Trophoblast cell (in vitro differentiated cells and primary cell): Measurements from ENCODE around the gene UBQLN3.

Source experiments
- DNase-seq, 2 donors: peaks; one replicate each; pipeline ENCODE4 v3.0.0-alpha.2; 2016
- H2AFZ ChIP-seq: 2 replicates; pipeline ENCODE4 v1.6.1; 2013; ENCODE audit warnings: low read length, moderate library complexity, mild to moderate bottlenecking; ENCODE audit not compliant: insufficient read depth, poor library complexity
- H2AK5ac ChIP-seq: 2 replicates; pipeline ENCODE4 v1.6.1; 2013; ENCODE audit warnings: mild to moderate bottlenecking, low read length
- H2BK120ac ChIP-seq: 2 replicates; pipeline ENCODE4 v1.6.1; 2013; ENCODE audit warnings: low read length, mild to moderate bottlenecking, moderate library complexity; ENCODE audit not compliant: insufficient read depth, poor library complexity
- H2BK12ac ChIP-seq: 2 replicates; pipeline ENCODE4 v1.6.1; 2013; ENCODE audit warnings: mild to moderate bottlenecking, low read length, moderate library complexity
- H2BK5ac ChIP-seq: 2 replicates; pipeline ENCODE4 v1.6.1; 2013; ENCODE audit warnings: low read length, low read depth, moderate library complexity, mild to moderate bottlenecking; ENCODE audit not compliant: poor library complexity
- H3K14ac ChIP-seq: 2 replicates; pipeline ENCODE4 v1.6.1; 2013; ENCODE audit warnings: mild to moderate bottlenecking, low read length
- H3K18ac ChIP-seq: 2 replicates; pipeline ENCODE4 v1.6.1; 2013; ENCODE audit warnings: mild to moderate bottlenecking, low read length
- H3K23ac ChIP-seq: 2 replicates; pipeline ENCODE4 v1.6.1; 2013; ENCODE audit warnings: low read length
- H3K27ac ChIP-seq: 2 replicates; pipeline ENCODE4 v1.5.1; 2013; ENCODE audit warnings: low read depth, mild to moderate bottlenecking, inconsistent platforms, low read length, moderate library complexity
- H3K27me3 ChIP-seq: 2 replicates; pipeline ENCODE4 v1.6.1; 2013; ENCODE audit warnings: inconsistent platforms, mild to moderate bottlenecking, low read length, moderate library complexity; ENCODE audit not compliant: insufficient read depth
- H3K36me3 ChIP-seq, 2 experiments: 1 replicate in 1 of 2; 2 replicates in 1 of 2; pipeline ENCODE4 v1.6.1; 2013; ENCODE audit warnings: low read length in 2 of 2, mild to moderate bottlenecking in 2 of 2, moderate library complexity in 1 of 2; ENCODE audit not compliant: insufficient read depth in 2 of 2, control insufficient read depth in 1 of 2
- H3K4ac ChIP-seq: 2 replicates; pipeline ENCODE4 v1.6.1; 2013; ENCODE audit warnings: low read depth, mild to moderate bottlenecking, low read length, moderate library complexity
- H3K4me1 ChIP-seq, 2 experiments: 1 replicate in 1 of 2; 2 replicates in 1 of 2; pipeline ENCODE4 v1.6.1; 2013; ENCODE audit warnings: low read length in 2 of 2, mild to moderate bottlenecking in 2 of 2, moderate library complexity in 1 of 2; ENCODE audit not compliant: insufficient read depth in 2 of 2, control insufficient read depth in 1 of 2
- H3K4me2 ChIP-seq: 2 replicates; pipeline ENCODE4 v1.6.1; 2013; ENCODE audit warnings: inconsistent platforms, mild to moderate bottlenecking, low read length, moderate library complexity
- H3K4me3 ChIP-seq: 2 replicates; pipeline ENCODE4 v1.5.1; 2013; ENCODE audit warnings: mild to moderate bottlenecking, low read depth, low read length, inconsistent platforms
- H3K79me1 ChIP-seq: one replicate; pipeline ENCODE4 v1.6.1; 2013; ENCODE audit warnings: low read length
- H3K79me2 ChIP-seq: 2 replicates; pipeline ENCODE4 v1.6.1; 2013; ENCODE audit warnings: low read length, mild to moderate bottlenecking; ENCODE audit not compliant: control insufficient read depth, insufficient read depth, poor library complexity
- H3K9ac ChIP-seq: 2 replicates; pipeline ENCODE4 v1.6.1; 2013; ENCODE audit warnings: mild to moderate bottlenecking, low read length
- H3K9me3 ChIP-seq: 2 replicates; pipeline ENCODE4 v1.6.1; 2013; ENCODE audit warnings: low read depth, mild to moderate bottlenecking, control low read depth, inconsistent platforms, low read length; ENCODE audit not compliant: insufficient read depth
- H4K12ac ChIP-seq: 2 replicates; pipeline ENCODE4 v1.6.1; 2013; ENCODE audit warnings: low read depth, mild to moderate bottlenecking, low read length, moderate library complexity
- H4K8ac ChIP-seq: 2 replicates; pipeline ENCODE4 v1.6.1; 2013; ENCODE audit warnings: low read depth, mild to moderate bottlenecking, low read length, moderate library complexity
- H4K91ac ChIP-seq: one replicate; pipeline ENCODE4 v1.6.1; 2013; ENCODE audit warnings: low read depth, mild to moderate bottlenecking, low read length, moderate library complexity
- WGBS: extraction: QIAGEN DNeasy Blood & Tissue Kit; methylation state at CpG from one replicate; pipeline ENCODE4 v1.1.7; 2013; ENCODE audit warnings: missing lambda C conversion rate; ENCODE audit not compliant: insufficient read length, insufficient coverage; ENCODE audit errors: extremely low coverage; 5-methylcytosine and 5-hydroxymethylcytosine counted together

Gene UBQLN3

GRCh38 chr11:5521540-5521939 lies 11.8 kb upstream of the UBQLN3 start:
- no peak overlapping the region for H3K23ac ChIP-seq
- no peak overlapping the region for H4K91ac ChIP-seq
- no peaks in the 10 kb centered on the region for H3K79me1 ChIP-seq
- H3K4me2 ChIP-seq = no peak overlapping the region
- no peak overlapping the region for H2BK120ac ChIP-seq
- no peak overlapping the region for H2BK12ac ChIP-seq
- H2BK5ac ChIP-seq = no peak overlapping the region
- H3K18ac ChIP-seq = no peak overlapping the region
- no CpG with 5 or more reads among the region's 4 CpGs for WGBS
- H3K27ac ChIP-seq = no peak overlapping the region
- H3K4me1 ChIP-seq = no peaks in the 10 kb centered on the region
- no peak overlapping the region for H3K4me3 ChIP-seq
- no peaks in the 10 kb centered on the region for H3K79me2 ChIP-seq
- no peak overlapping the region for H2AFZ ChIP-seq
- no peaks in the 10 kb centered on the region for H3K36me3 ChIP-seq
- H3K27me3 ChIP-seq = no peaks in the 10 kb centered on the region
- no peak overlapping the region for H2AK5ac ChIP-seq
- no peak overlapping the region for H3K9ac ChIP-seq
- no peak for DNase-seq
- H4K12ac ChIP-seq = no peak overlapping the region
- no peak overlapping the region for H3K4ac ChIP-seq
- no peak overlapping the region for H4K8ac ChIP-seq
- H3K9me3 ChIP-seq = no peaks in the 10 kb centered on the region
- no peak overlapping the region for H3K14ac ChIP-seq

GRCh38 chr11:5516599-5516998 lies 6.8 kb upstream of the UBQLN3 start, which contains the start of gene UBQLNL:
Gene UBQLNL (minus strand): TSS chr11:5516699. CDS start chr11:5516441, 258 bp downstream.
- Histone ChIP-seq H2BK120ac (no peak within 1 kb of the TSS), H2BK12ac (no peak within 1 kb of the TSS), H3K23ac (no peak within 1 kb of the TSS), H4K8ac (no peak within 1 kb of the TSS), H3K18ac (no peak within 1 kb of the TSS), H3K9me3 (no peaks in the 10 kb centered on the region), H2AK5ac (no peak within 1 kb of the TSS), H3K9ac (no peak within 1 kb of the TSS), H3K4me3 (no peak within 1 kb of the TSS), H3K4me1 (no peaks in the 10 kb centered on the region), H3K4ac (no peak within 1 kb of the TSS), H4K91ac (no peak within 1 kb of the TSS), H3K36me3 (no peaks in the 10 kb centered on the region), H3K27ac (no peak within 1 kb of the TSS), H2BK5ac (no peak within 1 kb of the TSS), H2AFZ (no peak within 1 kb of the TSS), H3K79me1 (no peaks in the 10 kb centered on the region), H3K14ac (no peak within 1 kb of the TSS), H3K79me2 (no peaks in the 10 kb centered on the region), H3K27me3 (no peaks in the 10 kb centered on the region), H3K4me2 (no peak within 1 kb of the TSS), H4K12ac (no peak within 1 kb of the TSS)
- no CpG with 5 or more reads among the region's 2 CpGs for WGBS
- DNase-seq = no peak

GRCh38 chr11:5514841-5515240 lies 5.1 kb upstream of the UBQLN3 start:
- Histone ChIP-seq H2AFZ (no peak overlapping the region), H3K14ac (no peak overlapping the region), H2BK120ac (no peak overlapping the region), H3K27ac (no peak overlapping the region), H3K79me1 (no peaks in the 10 kb centered on the region), H4K91ac (no peak overlapping the region), H2BK5ac (no peak overlapping the region), H3K36me3 (no peaks in the 10 kb centered on the region), H3K9ac (no peak overlapping the region), H2BK12ac (no peak overlapping the region), H3K4me3 (no peak overlapping the region), H3K79me2 (no peaks in the 10 kb centered on the region), H4K12ac (no peak overlapping the region), H3K9me3 (no peaks in the 10 kb centered on the region), H3K23ac (no peak overlapping the region), H3K4me1 (no peaks in the 10 kb centered on the region), H2AK5ac (no peak overlapping the region), H3K4me2 (no peak overlapping the region), H3K27me3 (no peaks in the 10 kb centered on the region), H4K8ac (no peak overlapping the region), H3K4ac (no peak overlapping the region), H3K18ac (no peak overlapping the region)
- peak; percentile 54 to 77 for DNase-seq

- WGBS = no CpG with 5 or more reads among the region's 8 CpGs
- no peak overlapping the region for H4K91ac ChIP-seq
- H3K18ac ChIP-seq = no peak overlapping the region
- no peaks in the 10 kb centered on the region for H3K27me3 ChIP-seq
- no peak overlapping the region for H4K12ac ChIP-seq
- no peak overlapping the region for H3K27ac ChIP-seq
- peak; percentile 9 to 43 for DNase-seq
- H3K4me1 ChIP-seq = no peaks in the 10 kb centered on the region
- no peaks in the 10 kb centered on the region for H3K79me2 ChIP-seq
- H3K14ac ChIP-seq = no peak overlapping the region
- no peak overlapping the region for H3K4me3 ChIP-seq
- no peak overlapping the region for H4K8ac ChIP-seq
- H3K23ac ChIP-seq = no peak overlapping the region
- no peak overlapping the region for H2AK5ac ChIP-seq
- no peak overlapping the region for H2AFZ ChIP-seq
- no peaks in the 10 kb centered on the region for H3K79me1 ChIP-seq
- no peak overlapping the region for H3K9ac ChIP-seq
- H3K4me2 ChIP-seq = no peak overlapping the region
- H2BK120ac ChIP-seq = no peak overlapping the region
- H2BK12ac ChIP-seq = no peak overlapping the region
- no peak overlapping the region for H2BK5ac ChIP-seq
- H3K36me3 ChIP-seq = no peaks in the 10 kb centered on the region
- H3K9me3 ChIP-seq = peaks cover 4% of the 10 kb centered on the region
- H3K4ac ChIP-seq = no peak overlapping the region
Observed at GRCh38 chr11:5508605-5509004, 1.2 kb downstream of the UBQLN3 start.
